ENCODE results near the gene PCDHGB1.
"Not testable (repeated sequence)": the region's sequence is repeated elsewhere in the genome, so short reads cannot be mapped to it uniquely, and the experiment has no call there.

PCDHGB1 gene

DNA sequence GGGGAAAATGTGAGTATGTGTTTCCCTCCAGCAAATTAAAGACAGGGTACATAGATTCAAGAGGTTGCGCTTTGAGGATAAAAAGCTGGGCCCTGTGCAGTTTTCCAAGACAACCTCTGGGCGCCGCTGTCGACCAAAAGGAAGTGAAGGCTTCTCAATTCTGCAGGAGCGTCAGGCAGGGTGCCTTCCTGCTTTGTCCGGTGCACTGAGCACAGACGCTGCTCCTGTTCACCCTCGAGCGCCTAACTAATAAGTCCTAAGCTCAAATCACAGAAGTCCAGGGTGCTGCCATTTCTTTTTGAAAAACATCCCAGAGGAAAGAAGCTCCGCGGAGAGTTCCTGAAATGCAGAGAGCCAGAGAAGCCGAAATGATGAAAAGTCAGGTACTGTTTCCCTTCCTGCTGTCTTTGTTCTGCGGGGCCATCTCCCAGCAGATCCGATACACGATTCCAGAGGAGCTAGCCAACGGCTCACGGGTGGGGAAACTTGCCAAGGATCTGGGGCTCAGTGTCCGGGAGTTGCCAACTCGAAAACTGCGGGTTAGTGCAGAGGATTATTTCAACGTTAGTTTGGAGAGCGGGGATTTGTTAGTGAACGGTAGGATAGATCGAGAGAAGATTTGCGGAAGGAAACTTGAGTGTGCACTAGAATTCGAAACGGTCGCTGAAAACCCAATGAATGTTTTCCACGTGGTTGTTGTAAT, at the start of gene PCDHGB1:
PCDHGB1 (plus strand) TSS at position 183 of the 703 bp plus-strand sequence; CDS start at position 345, 162 bp downstream.
- Histone ChIP-seq H3K9me3 (ENCODE audit: insufficient read depth, low read length) (no peaks in the 10 kb centered on the region), H3K4me3 (ENCODE audit: low read length) (no peak within 1 kb of the TSS), H3K27me3 (ENCODE audit: low read depth, low read length) (no peaks in the 10 kb centered on the region), H2AFZ (ENCODE audit: low read depth, low read length) (no peak within 1 kb of the TSS), H3K4me1 (ENCODE audit: low read length) (0 out of 2 replicates have a peak, but pooled peaks cover 3% of the 10 kb centered on the region), H3K4me2 (ENCODE audit: low read length) (no peak within 1 kb of the TSS), H3K9ac (ENCODE audit: low read length) (no peak within 1 kb of the TSS), H3K27ac (ENCODE audit: low read length) (no peak within 1 kb of the TSS), H4K20me1 (ENCODE audit: insufficient read depth, low read length) (no peaks in the 10 kb centered on the region), H3K36me3 (replicated peaks; ENCODE audit: low read depth, low read length) (no peaks in the 10 kb centered on the region), H3K79me2 (ENCODE audit: low read length) (no peaks in the 10 kb centered on the region)
- TF ChIP-seq EZH2phosphoT487 (IDR thresholded peaks at IDR 0.05; ENCODE audit: low read depth), result no peak
- TF ChIP-seq, protein P1, sequence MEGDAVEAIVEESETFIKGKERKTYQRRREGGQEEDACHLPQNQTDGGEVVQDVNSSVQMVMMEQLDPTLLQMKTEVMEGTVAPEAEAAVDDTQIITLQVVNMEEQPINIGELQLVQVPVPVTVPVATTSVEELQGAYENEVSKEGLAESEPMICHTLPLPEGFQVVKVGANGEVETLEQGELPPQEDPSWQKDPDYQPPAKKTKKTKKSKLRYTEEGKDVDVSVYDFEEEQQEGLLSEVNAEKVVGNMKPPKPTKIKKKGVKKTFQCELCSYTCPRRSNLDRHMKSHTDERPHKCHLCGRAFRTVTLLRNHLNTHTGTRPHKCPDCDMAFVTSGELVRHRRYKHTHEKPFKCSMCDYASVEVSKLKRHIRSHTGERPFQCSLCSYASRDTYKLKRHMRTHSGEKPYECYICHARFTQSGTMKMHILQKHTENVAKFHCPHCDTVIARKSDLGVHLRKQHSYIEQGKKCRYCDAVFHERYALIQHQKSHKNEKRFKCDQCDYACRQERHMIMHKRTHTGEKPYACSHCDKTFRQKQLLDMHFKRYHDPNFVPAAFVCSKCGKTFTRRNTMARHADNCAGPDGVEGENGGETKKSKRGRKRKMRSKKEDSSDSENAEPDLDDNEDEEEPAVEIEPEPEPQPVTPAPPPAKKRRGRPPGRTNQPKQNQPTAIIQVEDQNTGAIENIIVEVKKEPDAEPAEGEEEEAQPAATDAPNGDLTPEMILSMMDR (IDR thresholded peaks at IDR 0.05; ENCODE audit: low read depth, low read length), result no peak

DNA sequence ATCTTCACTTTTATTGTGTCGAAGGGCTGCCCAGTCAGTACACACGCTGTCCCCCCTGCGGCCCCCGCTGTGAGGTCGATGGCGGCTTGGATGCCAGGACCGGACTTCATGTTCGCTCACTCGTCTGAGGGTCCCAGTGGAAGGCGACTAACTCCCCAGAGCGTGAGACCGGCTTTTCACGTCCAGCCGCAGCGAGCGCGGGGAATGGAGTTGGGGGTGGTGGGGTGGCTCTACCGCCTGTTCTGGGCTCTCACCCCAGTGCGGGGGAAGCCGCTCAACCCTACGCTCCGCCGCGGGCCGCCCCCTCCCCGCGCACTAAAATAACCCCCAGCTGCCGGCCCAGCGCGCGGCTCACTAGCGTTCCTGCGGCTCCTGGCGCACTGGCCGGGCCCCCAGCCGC, 46.1 kb upstream of the PCDHGB1 start, which contains the start of gene SLC25A2:
SLC25A2 (minus strand) TSS at position 294 of the 400 bp plus-strand sequence; CDS start at position 110, 184 bp downstream.
- no peak within 1 kb of the TSS for H3K4me3 ChIP-seq (ENCODE audit: low read length)
- no peak within 1 kb of the TSS for H3K4me2 ChIP-seq (ENCODE audit: low read length)
- no peak within 1 kb of the TSS for H2AFZ ChIP-seq (ENCODE audit: low read depth, low read length)
- TF ChIP-seq EZH2phosphoT487 (IDR thresholded peaks at IDR 0.05; ENCODE audit: low read depth), result no peak
- TF ChIP-seq, protein P1 (IDR thresholded peaks at IDR 0.05; ENCODE audit: low read depth, low read length), result no peak
- no peaks in the 10 kb centered on the region for H3K36me3 ChIP-seq (replicated peaks; ENCODE audit: low read depth, low read length)
- no peaks in the 10 kb centered on the region for H3K4me1 ChIP-seq (ENCODE audit: low read length)
- no peaks in the 10 kb centered on the region for H3K27me3 ChIP-seq (ENCODE audit: low read depth, low read length)
- no peaks in the 10 kb centered on the region for H3K9me3 ChIP-seq (ENCODE audit: insufficient read depth, low read length)
- H3K27ac ChIP-seq (ENCODE audit: low read length), result no peak within 1 kb of the TSS
- no peaks in the 10 kb centered on the region for H4K20me1 ChIP-seq (ENCODE audit: insufficient read depth, low read length)
- H3K79me2 ChIP-seq (ENCODE audit: low read length), result no peaks in the 10 kb centered on the region
- H3K9ac ChIP-seq (ENCODE audit: low read length), result no peak within 1 kb of the TSS

DNA sequence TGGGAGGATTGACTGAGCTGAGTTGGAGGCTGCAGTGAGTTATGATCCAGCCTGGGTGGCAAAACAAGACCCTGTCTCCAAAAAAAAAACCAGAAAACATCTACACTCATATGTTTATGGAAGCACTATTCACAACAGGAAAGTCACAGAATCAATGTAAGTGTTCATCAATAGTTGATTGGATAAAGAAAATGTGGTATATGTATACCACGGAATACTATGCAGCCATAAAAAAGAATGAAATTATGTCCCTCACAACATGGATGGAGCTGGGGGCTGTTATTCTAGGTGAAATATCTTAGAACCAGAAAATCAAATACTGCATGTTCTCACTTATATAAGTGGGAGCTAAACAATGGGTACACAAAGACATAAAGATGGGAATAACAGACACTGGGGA, 43.3 kb upstream of the PCDHGB1 start:
- Histone ChIP-seq H3K9me3 (ENCODE audit: insufficient read depth, low read length) (no peaks in the 10 kb centered on the region), H2AFZ (ENCODE audit: low read depth, low read length) (no peak overlapping the region)

DNA sequence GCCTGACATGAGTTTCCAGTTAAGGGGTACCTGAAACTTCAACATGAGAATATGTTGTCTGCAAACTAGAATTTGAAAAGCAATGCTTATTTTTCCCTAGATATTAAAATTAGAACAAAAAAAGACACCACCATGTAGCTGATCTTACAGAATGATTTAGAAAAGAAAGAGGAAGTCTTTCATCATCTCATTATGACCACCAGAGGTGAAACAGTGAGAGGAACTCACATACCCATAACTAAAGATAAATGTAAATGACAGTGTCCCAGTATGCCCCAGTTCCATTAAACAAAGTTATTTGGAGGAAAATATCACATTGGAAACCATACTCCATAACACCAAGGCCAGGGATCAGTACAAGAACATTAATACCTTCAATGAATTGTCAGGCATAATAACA, 36.2 kb upstream of the PCDHGB1 start:
- no peak for TF ChIP-seq EZH2phosphoT487 (IDR thresholded peaks at IDR 0.05; ENCODE audit: low read depth)
- TF ChIP-seq, protein P1 (IDR thresholded peaks at IDR 0.05; ENCODE audit: low read depth, low read length), result no peak
- Histone ChIP-seq H4K20me1 (ENCODE audit: insufficient read depth, low read length) (no peaks in the 10 kb centered on the region), H3K4me3 (ENCODE audit: low read length) (no peak overlapping the region), H3K79me2 (ENCODE audit: low read length) (peaks cover 39% of the 10 kb centered on the region), H3K9me3 (ENCODE audit: insufficient read depth, low read length) (peaks cover 12% of the 10 kb centered on the region; the same call in 1 of the 2 replicates), H3K9ac (ENCODE audit: low read length) (no peak overlapping the region), H3K27me3 (ENCODE audit: low read depth, low read length) (no peaks in the 10 kb centered on the region), H2AFZ (ENCODE audit: low read depth, low read length) (no peak overlapping the region), H3K4me2 (ENCODE audit: low read length) (no peak overlapping the region), H3K27ac (ENCODE audit: low read length) (no peak overlapping the region), H3K4me1 (ENCODE audit: low read length) (peaks cover 8% of the 10 kb centered on the region; the same call in 1 of the 2 replicates), H3K36me3 (replicated peaks; ENCODE audit: low read depth, low read length) (peaks cover 43% of the 10 kb centered on the region)

More for the DNA sequence above, 43.3 kb upstream of the PCDHGB1 start:
- Histone ChIP-seq H3K27ac (ENCODE audit: low read length) (no peak overlapping the region), H3K4me3 (ENCODE audit: low read length) (no peak overlapping the region), H3K36me3 (replicated peaks; ENCODE audit: low read depth, low read length) (no peaks in the 10 kb centered on the region), H3K4me2 (ENCODE audit: low read length) (no peak overlapping the region), H3K9ac (ENCODE audit: low read length) (no peak overlapping the region), H4K20me1 (ENCODE audit: insufficient read depth, low read length) (no peaks in the 10 kb centered on the region), H3K4me1 (ENCODE audit: low read length) (no peaks in the 10 kb centered on the region), H3K79me2 (ENCODE audit: low read length) (no peaks in the 10 kb centered on the region), H3K27me3 (ENCODE audit: low read depth, low read length) (no peaks in the 10 kb centered on the region)
- TF ChIP-seq, protein P1 (IDR thresholded peaks at IDR 0.05; ENCODE audit: low read depth, low read length), result no peak
- TF ChIP-seq EZH2phosphoT487 (IDR thresholded peaks at IDR 0.05; ENCODE audit: low read depth), result no peak

DNA sequence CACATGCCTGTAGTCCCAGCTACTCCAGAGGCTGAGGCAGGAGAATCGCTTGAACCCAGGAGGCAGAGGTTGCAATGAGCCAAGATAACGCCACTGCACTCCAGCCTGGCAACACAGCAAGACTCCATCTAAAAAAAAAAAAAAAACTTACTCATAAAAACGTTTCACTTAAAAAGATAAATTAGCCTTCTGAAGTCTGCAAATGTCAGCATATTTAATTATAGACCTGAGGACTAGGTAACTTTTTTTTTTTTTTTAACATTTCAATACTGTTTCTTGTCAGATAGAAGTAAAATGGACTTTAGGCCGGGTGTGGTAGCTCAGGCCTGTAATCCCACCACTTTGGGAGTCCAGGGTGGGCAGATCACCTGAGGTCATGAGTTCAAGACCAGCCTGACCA, 32.9 kb upstream of the PCDHGB1 start:
- H3K4me3 ChIP-seq (ENCODE audit: low read length); H3K4me2 ChIP-seq (ENCODE audit: low read length); H3K9ac ChIP-seq (ENCODE audit: low read length); H3K27ac ChIP-seq (ENCODE audit: low read length); H2AFZ ChIP-seq (ENCODE audit: low read depth, low read length); H4K20me1 ChIP-seq (ENCODE audit: insufficient read depth, low read length); H3K27me3 ChIP-seq (ENCODE audit: low read depth, low read length): not testable (repeated sequence)
- Histone ChIP-seq H3K9me3 (ENCODE audit: insufficient read depth, low read length) (peaks cover 28% of the 10 kb centered on the region; the same call in 1 of the 2 replicates), H3K4me1 (ENCODE audit: low read length) (peaks cover 25% of the 10 kb centered on the region), H3K79me2 (ENCODE audit: low read length) (peaks cover 57% of the 10 kb centered on the region), H3K36me3 (replicated peaks; ENCODE audit: low read depth, low read length) (peaks cover 57% of the 10 kb centered on the region)

Data from OCI-LY3 (cell line).